Putamen (tissue), 1 donor: ENCODE measurements around the gene GPR39.

Experiments
- DNase-seq: peaks from one replicate; pipeline ENCODE4 v3.0.0-alpha.2; 2016; ENCODE audit warnings: low spot score

Gene GPR39

GRCh38 chr2:132605236-132606180 is 188.9 kb downstream of the GPR39 start:
- DNase-seq = no peak

GRCh38 chr2:132606649-132607048 is 190.0 kb downstream of the GPR39 start:
- DNase-seq = no peak

- no peak for DNase-seq
Observed at GRCh38 chr2:132607426-132608090, 191.0 kb downstream of the GPR39 start.

GRCh38 chr2:132608311-132608710 is 191.7 kb downstream of the GPR39 start:
- DNase-seq = no peak

- DNase-seq = no peak
Observed at GRCh38 chr2:132609101-132609890, 192.7 kb downstream of the GPR39 start.

GRCh38 chr2:132611719-132612118 is 195.1 kb downstream of the GPR39 start:
- DNase-seq = no peak

- no peak for DNase-seq
Observed at GRCh38 chr2:132615329-132616085, 198.9 kb downstream of the GPR39 start.

- no peak for DNase-seq
Observed at GRCh38 chr2:132617989-132618388, 201.4 kb downstream of the GPR39 start.

- DNase-seq = no peak
Observed at GRCh38 chr2:132618734-132619133, 202.1 kb downstream of the GPR39 start.

- no peak for DNase-seq
Observed at GRCh38 chr2:132620115-132620514, 203.5 kb downstream of the GPR39 start.

- no peak for DNase-seq
Observed at GRCh38 chr2:132621131-132621875, 204.7 kb downstream of the GPR39 start.

GRCh38 chr2:132623096-132623839 is 206.7 kb downstream of the GPR39 start:
- no peak for DNase-seq

GRCh38 chr2:132627536-132627935 is 210.9 kb downstream of the GPR39 start:
- DNase-seq = no peak

- peak; percentile 52 for DNase-seq
Observed at GRCh38 chr2:132632000-132632649, 215.5 kb downstream of the GPR39 start.

GRCh38 chr2:132633635-132634034 is 217.0 kb downstream of the GPR39 start:
- DNase-seq = no peak

- DNase-seq = no peak
Observed at GRCh38 chr2:132636346-132636745, 219.7 kb downstream of the GPR39 start.

- DNase-seq = no peak
Observed at GRCh38 chr2:132638313-132639040, 221.9 kb downstream of the GPR39 start.

- no peak for DNase-seq
Observed at GRCh38 chr2:132640116-132640515, 223.5 kb downstream of the GPR39 start.

- no peak for DNase-seq
Observed at GRCh38 chr2:132641819-132642218, 225.2 kb downstream of the GPR39 start.
